Measurements from ENCODE around the gene CUL3. TPM values are rescaled to one million over a fixed set of nuclear protein-coding genes. Genes with fewer than 3 reads are reported as not detected.
"Not testable (repeated sequence)": the region's sequence is repeated elsewhere in the genome, so short reads cannot be mapped to it uniquely, and the experiment has no call there.

The CUL3 gene
- total RNA-seq, 6 donors from 2014 or later, result 24.6 to 117 (median 58.0) TPM

DNA sequence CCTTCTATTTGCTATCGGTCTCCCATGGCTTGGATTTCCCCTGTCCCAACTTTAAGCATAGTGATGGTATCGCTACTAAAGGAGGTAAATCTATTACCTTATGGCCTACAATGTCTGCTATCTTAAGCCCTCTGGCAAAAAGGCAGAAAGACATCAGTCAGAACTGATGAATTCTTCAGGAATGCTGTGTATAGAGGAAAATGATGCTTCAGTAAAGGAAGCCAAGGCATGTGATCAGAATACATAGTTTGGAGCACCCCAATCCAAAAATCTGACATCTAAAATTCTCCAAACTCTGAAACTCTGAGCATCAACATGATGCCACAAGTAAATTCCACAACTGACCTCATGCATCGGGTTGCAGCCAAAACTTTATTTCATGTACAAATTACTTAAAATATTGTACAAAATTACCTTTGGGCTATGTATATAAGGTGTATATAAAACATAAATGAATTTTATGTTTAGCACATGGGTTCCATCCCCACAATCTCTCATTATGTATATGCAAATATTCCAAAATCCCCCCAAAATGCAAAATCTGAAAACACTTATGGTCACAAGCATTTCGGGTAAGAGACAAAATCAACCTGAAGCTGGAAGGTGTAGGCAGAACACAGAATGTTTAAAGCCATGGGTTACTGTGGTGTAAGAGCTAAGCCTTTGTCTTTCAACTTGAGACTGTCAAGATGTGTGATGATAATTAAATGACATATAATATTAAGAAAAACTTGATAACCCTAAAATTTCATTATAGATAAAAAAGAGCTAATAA lies 66.2 kb downstream of the CUL3 start:
- TF ChIP-seq POLR2A (IDR thresholded peaks at IDR 0.05) (no peak), EP300 (IDR thresholded peaks at IDR 0.05) (no peak), POLR2AphosphoS5 (IDR thresholded peaks at IDR 0.05) (no peak)
- TF ChIP-seq, protein P1, sequence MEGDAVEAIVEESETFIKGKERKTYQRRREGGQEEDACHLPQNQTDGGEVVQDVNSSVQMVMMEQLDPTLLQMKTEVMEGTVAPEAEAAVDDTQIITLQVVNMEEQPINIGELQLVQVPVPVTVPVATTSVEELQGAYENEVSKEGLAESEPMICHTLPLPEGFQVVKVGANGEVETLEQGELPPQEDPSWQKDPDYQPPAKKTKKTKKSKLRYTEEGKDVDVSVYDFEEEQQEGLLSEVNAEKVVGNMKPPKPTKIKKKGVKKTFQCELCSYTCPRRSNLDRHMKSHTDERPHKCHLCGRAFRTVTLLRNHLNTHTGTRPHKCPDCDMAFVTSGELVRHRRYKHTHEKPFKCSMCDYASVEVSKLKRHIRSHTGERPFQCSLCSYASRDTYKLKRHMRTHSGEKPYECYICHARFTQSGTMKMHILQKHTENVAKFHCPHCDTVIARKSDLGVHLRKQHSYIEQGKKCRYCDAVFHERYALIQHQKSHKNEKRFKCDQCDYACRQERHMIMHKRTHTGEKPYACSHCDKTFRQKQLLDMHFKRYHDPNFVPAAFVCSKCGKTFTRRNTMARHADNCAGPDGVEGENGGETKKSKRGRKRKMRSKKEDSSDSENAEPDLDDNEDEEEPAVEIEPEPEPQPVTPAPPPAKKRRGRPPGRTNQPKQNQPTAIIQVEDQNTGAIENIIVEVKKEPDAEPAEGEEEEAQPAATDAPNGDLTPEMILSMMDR (IDR thresholded peaks at IDR 0.05), result no peak
- no peak overlapping the region for H3K4me3 ChIP-seq
- H3K4me1 ChIP-seq, result peaks cover 32 to 53% (median 36%) of the 10 kb centered on the region in 4 donors
- DNase-seq (no peak), ATAC-seq (ENCODE audit: low FRiP score in 2 of 2) (no peak)
- H3K27ac ChIP-seq, result no peak overlapping the region
- no peaks in the 10 kb centered on the region for H3K36me3 ChIP-seq
- no peaks in the 10 kb centered on the region for H3K9me3 ChIP-seq
- 89 to 93% methylated on average over 4 of the region's 4 CpGs for WGBS, 2 donors
- no peaks in the 10 kb centered on the region for H3K27me3 ChIP-seq

- no peak overlapping the region for H3K4me3 ChIP-seq
- peaks cover 24 to 46% (median 28%) of the 10 kb centered on the region in 4 donors for H3K4me1 ChIP-seq
- no peaks in the 10 kb centered on the region for H3K27me3 ChIP-seq
- no peak overlapping the region for H3K27ac ChIP-seq
- ATAC-seq (ENCODE audit: low FRiP score in 2 of 2) (no peak), DNase-seq (no peak)
- 70 to 74% methylated on average over 2 of the region's 2 CpGs for WGBS, 2 donors
- peaks cover 0 to 5% (median 1%) of the 10 kb centered on the region in 4 donors for H3K36me3 ChIP-seq
- TF ChIP-seq POLR2A (IDR thresholded peaks at IDR 0.05) (no peak), POLR2AphosphoS5 (IDR thresholded peaks at IDR 0.05) (no peak), EP300 (IDR thresholded peaks at IDR 0.05) (no peak)
- TF ChIP-seq, protein P1 (IDR thresholded peaks at IDR 0.05), result no peak
- no peaks in the 10 kb centered on the region for H3K9me3 ChIP-seq
Measured at GRCh38 chr2:224517963-224518362, 67.2 kb downstream of the CUL3 start.

- DNase-seq; H3K36me3 ChIP-seq; ATAC-seq (ENCODE audit: low FRiP score in 2 of 2); H3K4me3 ChIP-seq; H3K27ac ChIP-seq; H3K9me3 ChIP-seq; H3K27me3 ChIP-seq: not testable (repeated sequence)
- peaks cover 21 to 42% (median 25%) of the 10 kb centered on the region in 4 donors for H3K4me1 ChIP-seq
- 95 to 98% methylated on average over 10 of the region's 10 CpGs for WGBS, 2 donors
Measured at GRCh38 chr2:224516393-224516792, 68.8 kb downstream of the CUL3 start.

GRCh38 chr2:224513991-224514390 lies 71.2 kb downstream of the CUL3 start:
- no peak overlapping the region for H3K27ac ChIP-seq
- DNase-seq (no peak), ATAC-seq (ENCODE audit: low FRiP score in 2 of 2) (no peak)
- H3K4me1 ChIP-seq, result peaks cover 4 to 18% (median 9%) of the 10 kb centered on the region in 4 donors
- peaks cover 0 to 9% (median 1%) of the 10 kb centered on the region in 4 donors for H3K36me3 ChIP-seq
- TF ChIP-seq POLR2A (IDR thresholded peaks at IDR 0.05) (no peak), POLR2AphosphoS5 (IDR thresholded peaks at IDR 0.05) (no peak), EP300 (IDR thresholded peaks at IDR 0.05) (no peak)
- TF ChIP-seq, protein P1 (IDR thresholded peaks at IDR 0.05), result no peak
- WGBS, 2 donors, result 60 to 73% methylated on average over 3 of the region's 3 CpGs
- no peaks in the 10 kb centered on the region for H3K27me3 ChIP-seq
- H3K4me3 ChIP-seq, result no peak overlapping the region
- H3K9me3 ChIP-seq, result no peaks in the 10 kb centered on the region

DNA sequence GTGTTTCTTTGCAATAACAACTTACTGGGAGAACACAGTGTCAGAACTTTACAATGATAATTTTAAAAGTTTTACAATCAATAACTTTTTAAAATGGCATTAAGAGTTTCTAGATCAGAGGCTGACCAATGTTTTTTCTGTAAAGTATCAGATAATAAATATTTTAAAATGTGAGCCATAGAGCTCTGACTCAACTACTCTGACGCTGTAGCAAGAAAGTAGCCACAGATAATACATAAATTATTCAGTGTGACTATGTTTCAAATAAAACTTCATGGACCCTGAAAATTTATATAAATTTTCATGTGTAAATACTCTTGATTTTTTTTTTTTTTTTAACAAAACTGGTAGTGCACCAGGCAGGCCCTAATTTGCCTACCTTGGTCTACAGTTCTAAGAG lies 77.4 kb downstream of the CUL3 start:
- Histone ChIP-seq H3K9me3 (no peaks in the 10 kb centered on the region), H3K36me3 (peaks cover 17 to 40% (median 23%) of the 10 kb centered on the region in 4 donors), H3K4me3 (no peak overlapping the region), H3K27me3 (no peaks in the 10 kb centered on the region), H3K4me1 (no peaks in the 10 kb centered on the region), H3K27ac (no peak overlapping the region)
- TF ChIP-seq POLR2AphosphoS5 (IDR thresholded peaks at IDR 0.05), result no peak
- TF ChIP-seq, protein P1 (IDR thresholded peaks at IDR 0.05), result no peak
- no peak for TF ChIP-seq EP300 (IDR thresholded peaks at IDR 0.05)
- WGBS, 2 donors, result 94 to 100% methylated on average over 1 of the region's 1 CpG
- no peak for DNase-seq
- no peak for ATAC-seq (ENCODE audit: low FRiP score in 2 of 2)
